NCI-H2029 treated with DMSO at 0.1 percent for 48 hours (cell line): ENCODE results near the gene LHX8.
"Not testable (repeated sequence)": the region's sequence is repeated elsewhere in the genome, so short reads cannot be mapped to it uniquely, and the experiment has no call there.

Experiments used
- DNase-seq: peaks from one replicate; lab custom pipeline; 2025; lab: John Stamatoyannopoulos, UW

Gene LHX8

GRCh38 chr1:75132812-75133619 lies 1.2 kb upstream of the LHX8 start:
- no peak for DNase-seq

- no peak for DNase-seq
These were observed 722 bp downstream of the LHX8 start for GRCh38 chr1:75134647-75135572.

GRCh38 chr1:75135573-75136194 lies 1.5 kb downstream of the LHX8 start:
- no peak for DNase-seq

GRCh38 chr1:75136195-75136815 lies 2.1 kb downstream of the LHX8 start:
- DNase-seq = no peak

- no peak for DNase-seq
These were observed 2.9 kb downstream of the LHX8 start for GRCh38 chr1:75136921-75137641.

- no peak for DNase-seq
These were observed 17.9 kb downstream of the LHX8 start for GRCh38 chr1:75152092-75152491.

GRCh38 chr1:75159154-75159553 lies 25.0 kb downstream of the LHX8 start:
- DNase-seq = no peak

- DNase-seq = no peak
These were observed 31.1 kb downstream of the LHX8 start for GRCh38 chr1:75165264-75165663.

GRCh38 chr1:75166821-75167220 lies 32.6 kb downstream of the LHX8 start:
- no peak for DNase-seq

- no peak for DNase-seq
These were observed 35.8 kb downstream of the LHX8 start for GRCh38 chr1:75170011-75170410.

GRCh38 chr1:75170981-75171380 lies 36.8 kb downstream of the LHX8 start:
- no peak for DNase-seq

GRCh38 chr1:75171876-75172275 lies 37.7 kb downstream of the LHX8 start:
- no peak for DNase-seq

GRCh38 chr1:75172556-75172955 lies 38.4 kb downstream of the LHX8 start:
- no peak for DNase-seq

- no peak for DNase-seq
These were observed 40.0 kb downstream of the LHX8 start for GRCh38 chr1:75174031-75174760.

- DNase-seq = not testable (repeated sequence)
These were observed 47.2 kb downstream of the LHX8 start for GRCh38 chr1:75181214-75181955.

- DNase-seq = no peak
These were observed 54.7 kb downstream of the LHX8 start for GRCh38 chr1:75188892-75189291.

GRCh38 chr1:75198163-75198562 lies 64.0 kb downstream of the LHX8 start:
- DNase-seq = no peak

GRCh38 chr1:75198761-75199160 lies 64.6 kb downstream of the LHX8 start:
- DNase-seq = no peak

- DNase-seq = no peak
These were observed 68.6 kb downstream of the LHX8 start for GRCh38 chr1:75202751-75203150.
